ENCODE results near the gene LMOD3. TPM values are rescaled to one million over a fixed set of nuclear protein-coding genes. Genes with fewer than 3 reads are reported as not detected.

LMOD3 gene
- total RNA-seq, 1 donor from 2014 or later: 154 TPM

DNA sequence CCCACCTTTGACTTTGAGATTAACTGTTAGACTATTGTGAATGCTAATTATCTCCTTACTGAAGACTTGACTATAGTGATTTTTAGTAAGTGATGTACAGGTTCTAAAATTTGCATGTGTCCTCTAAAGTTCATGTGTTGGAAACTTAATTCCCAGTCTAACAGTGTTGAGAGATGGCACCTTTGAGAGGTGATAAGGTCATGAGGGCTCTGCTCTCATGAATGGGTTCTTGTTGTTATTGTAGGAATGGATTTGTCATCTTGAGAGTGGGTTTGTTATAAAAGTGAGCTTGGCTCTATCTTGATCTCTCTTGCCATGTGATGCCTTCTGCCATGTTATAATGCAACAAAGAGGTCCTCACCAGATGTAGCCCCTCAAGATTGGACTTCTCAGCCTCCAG lies 18.9 kb upstream of the LMOD3 start:
- Histone ChIP-seq H3K9me3 (replicated peaks) (no peaks in the 10 kb centered on the region), H3K27ac (replicated peaks) (no peak overlapping the region)

DNA sequence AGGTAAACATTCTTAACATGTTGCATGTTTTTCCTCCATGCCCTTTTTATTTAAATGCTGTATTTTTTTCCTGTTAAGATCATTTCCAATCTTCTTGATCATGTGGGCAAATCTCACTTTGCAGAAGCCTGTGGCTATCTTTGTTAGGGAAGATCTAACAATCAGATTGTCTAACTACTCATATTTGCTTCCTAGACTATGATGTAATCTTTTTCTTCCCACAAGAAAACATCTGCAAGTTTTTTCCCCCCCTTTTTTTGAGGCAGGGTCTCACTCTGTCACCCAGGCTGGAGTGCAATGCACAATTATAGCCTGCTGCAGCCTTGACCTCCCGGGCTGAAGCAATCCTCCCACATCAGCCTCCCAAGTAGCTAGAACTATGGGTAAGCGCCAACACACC lies 15.0 kb upstream of the LMOD3 start:
- no peak for TF ChIP-seq CTCF (IDR thresholded peaks at IDR 0.05; ENCODE audit: borderline replicate concordance)
- H3K27me3 ChIP-seq (ENCODE audit: low read depth): no peaks in the 10 kb centered on the region
- intact Hi-C loops (cut with micrococcal nuclease): no loop called here
- DNase-seq: no peak
- H3K36me3 ChIP-seq: no peaks in the 10 kb centered on the region
- H3K4me3 ChIP-seq: no peak overlapping the region
- H3K27ac ChIP-seq (replicated peaks): no peak overlapping the region
- H3K9me3 ChIP-seq (replicated peaks): no peaks in the 10 kb centered on the region
- no peaks in the 10 kb centered on the region for H3K4me1 ChIP-seq

More for the DNA sequence above, 18.9 kb upstream of the LMOD3 start:
- no peak for DNase-seq
- no peak for TF ChIP-seq CTCF (IDR thresholded peaks at IDR 0.05; ENCODE audit: borderline replicate concordance)
- no peaks in the 10 kb centered on the region for H3K27me3 ChIP-seq (ENCODE audit: low read depth)
- no peaks in the 10 kb centered on the region for H3K36me3 ChIP-seq
- H3K4me1 ChIP-seq: peaks cover 4% of the 10 kb centered on the region
- no peak overlapping the region for H3K4me3 ChIP-seq
- intact Hi-C loops (cut with micrococcal nuclease): no loop called here

DNA sequence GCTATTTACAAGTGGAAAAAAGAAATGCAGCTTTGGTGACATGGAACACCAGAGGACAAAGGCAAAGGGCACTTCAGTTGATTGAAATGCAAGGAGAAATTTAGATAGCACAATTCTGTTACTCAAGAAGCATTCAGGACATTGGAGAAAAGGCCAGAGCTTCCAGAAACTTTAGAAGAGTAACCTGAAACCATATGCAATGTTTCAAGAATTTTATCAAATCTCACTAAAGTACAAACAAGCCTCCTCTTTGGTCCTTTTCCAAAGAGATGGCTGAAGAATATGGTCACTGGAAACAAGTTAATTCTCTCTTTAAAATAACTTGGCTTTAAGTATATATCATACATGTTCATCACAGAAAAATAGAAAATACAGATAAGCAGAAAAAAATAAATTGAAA lies 14.6 kb upstream of the LMOD3 start:
- intact Hi-C loops (cut with micrococcal nuclease): no loop called here
- DNase-seq: no peak
- no peak for TF ChIP-seq CTCF (IDR thresholded peaks at IDR 0.05; ENCODE audit: borderline replicate concordance)
- Histone ChIP-seq H3K27me3 (ENCODE audit: low read depth) (no peaks in the 10 kb centered on the region), H3K4me3 (no peak overlapping the region), H3K9me3 (replicated peaks) (no peaks in the 10 kb centered on the region), H3K27ac (replicated peaks) (no peak overlapping the region), H3K36me3 (no peaks in the 10 kb centered on the region), H3K4me1 (no peaks in the 10 kb centered on the region)

DNA sequence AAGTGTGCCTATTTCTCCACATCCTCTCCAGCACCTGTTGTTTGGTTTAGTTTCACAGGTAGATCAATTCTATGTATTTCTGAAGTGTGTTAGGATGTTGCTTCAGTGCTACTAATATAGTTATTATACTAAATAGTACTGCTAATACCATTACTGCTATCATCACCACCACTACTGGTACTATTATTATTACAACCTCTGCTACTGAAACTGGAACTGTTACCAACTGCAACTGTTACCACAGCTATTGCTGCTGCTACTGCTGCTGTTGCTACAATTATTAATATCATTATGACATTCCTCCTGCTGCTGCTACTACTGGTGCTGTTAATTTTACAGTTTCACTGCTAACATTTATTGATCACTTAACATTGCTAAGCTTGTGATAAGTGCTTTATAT lies 8.3 kb upstream of the LMOD3 start:
- H3K9me3 ChIP-seq (replicated peaks): no peaks in the 10 kb centered on the region

DNA sequence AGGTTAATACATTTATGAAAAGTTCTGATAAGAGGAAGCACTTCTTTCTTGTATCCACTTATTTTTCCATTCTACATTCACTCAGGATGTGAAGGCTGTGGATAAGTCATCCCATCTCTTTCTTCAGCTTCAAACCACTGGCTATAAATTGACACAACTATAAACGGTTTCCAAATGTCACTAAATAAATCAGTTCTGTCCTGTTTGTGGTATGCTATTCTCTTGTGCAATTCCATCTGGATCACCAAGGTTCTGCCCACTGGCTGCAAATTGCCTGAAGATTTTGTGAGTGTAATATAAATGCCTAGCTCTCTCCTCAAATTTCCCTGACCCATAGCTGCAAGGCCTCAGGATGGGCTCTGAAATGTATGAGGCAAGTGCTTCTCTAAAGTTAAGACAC lies 7.1 kb upstream of the LMOD3 start:
- Histone ChIP-seq H3K9me3 (replicated peaks) (no peaks in the 10 kb centered on the region), H3K27ac (replicated peaks) (no peak overlapping the region), H3K4me3 (no peak overlapping the region), H3K27me3 (ENCODE audit: low read depth) (no peaks in the 10 kb centered on the region), H3K36me3 (no peaks in the 10 kb centered on the region), H3K4me1 (no peaks in the 10 kb centered on the region)
- intact Hi-C loops (cut with micrococcal nuclease): no loop called here
- DNase-seq: no peak
- no peak for TF ChIP-seq CTCF (IDR thresholded peaks at IDR 0.05; ENCODE audit: borderline replicate concordance)

More for the DNA sequence above, 8.3 kb upstream of the LMOD3 start:
- no peaks in the 10 kb centered on the region for H3K4me1 ChIP-seq
- no peaks in the 10 kb centered on the region for H3K36me3 ChIP-seq
- no peak for DNase-seq
- TF ChIP-seq CTCF (IDR thresholded peaks at IDR 0.05; ENCODE audit: borderline replicate concordance): no peak
- intact Hi-C loops (cut with micrococcal nuclease): no loop called here
- H3K4me3 ChIP-seq: no peak overlapping the region
- no peak overlapping the region for H3K27ac ChIP-seq (replicated peaks)
- no peaks in the 10 kb centered on the region for H3K27me3 ChIP-seq (ENCODE audit: low read depth)

DNA sequence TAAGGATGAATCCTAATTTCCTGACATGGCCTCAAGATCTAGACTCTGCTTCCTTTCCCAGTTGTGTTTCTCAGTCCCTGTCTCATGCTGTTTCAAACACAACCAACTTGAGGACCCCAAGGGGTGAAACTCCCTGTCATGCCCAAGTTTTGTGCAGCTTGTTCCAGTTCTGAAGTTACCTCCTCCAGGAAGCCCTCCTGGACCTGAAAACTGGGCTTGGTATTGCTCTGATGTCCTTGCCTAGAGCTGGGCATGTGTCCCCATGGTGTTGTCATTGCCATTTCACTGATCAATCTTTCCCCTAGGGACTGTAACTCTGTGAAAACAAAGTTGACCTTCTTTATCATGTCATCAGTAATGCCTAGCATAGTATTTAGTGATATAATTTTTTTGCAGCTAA lies 6.1 kb upstream of the LMOD3 start:
- H3K27ac ChIP-seq (replicated peaks): no peak overlapping the region
- intact Hi-C loops (cut with micrococcal nuclease): no loop called here

More for the DNA sequence above, 6.1 kb upstream of the LMOD3 start:
- no peaks in the 10 kb centered on the region for H3K4me1 ChIP-seq
- no peak for DNase-seq
- no peaks in the 10 kb centered on the region for H3K9me3 ChIP-seq (replicated peaks)
- no peak overlapping the region for H3K4me3 ChIP-seq
- no peaks in the 10 kb centered on the region for H3K36me3 ChIP-seq
- TF ChIP-seq CTCF (IDR thresholded peaks at IDR 0.05; ENCODE audit: borderline replicate concordance): no peak
- H3K27me3 ChIP-seq (ENCODE audit: low read depth): no peaks in the 10 kb centered on the region

Data from left ventricle myocardium inferior (tissue), 1 donor.